HG02943 (cell line): Measurements from ENCODE around the gene GSS.

Experiments used
- ATAC-seq: cut with Tn5 transposase; IDR thresholded peaks from one replicate; pipeline ENCODE4 v1.9.1; 2021; ENCODE audit warnings: mild to moderate bottlenecking, low read depth, moderate library complexity; ENCODE audit not compliant: unreplicated experiment

Gene GSS

GRCh38 chr20:34979366-34980153, 24.0 kb upstream of the GSS start:
- no peak for ATAC-seq

- ATAC-seq, result no peak
Measured at GRCh38 chr20:34978092-34978744, 22.6 kb upstream of the GSS start.

- no peak for ATAC-seq
Measured at GRCh38 chr20:34977365-34978091, 21.9 kb upstream of the GSS start.

GRCh38 chr20:34976286-34976685, 20.7 kb upstream of the GSS start:
- no peak for ATAC-seq

GRCh38 chr20:34974246-34974645, 18.6 kb upstream of the GSS start:
- no peak for ATAC-seq

GRCh38 chr20:34971561-34972235, 16.1 kb upstream of the GSS start:
- no peak for ATAC-seq

- ATAC-seq, result no peak
Measured at GRCh38 chr20:34970846-34971560, 15.4 kb upstream of the GSS start.

- no peak for ATAC-seq
Measured at GRCh38 chr20:34970193-34970840, 14.7 kb upstream of the GSS start.

- ATAC-seq, result no peak
Measured at GRCh38 chr20:34968042-34968775, 12.6 kb upstream of the GSS start.

- no peak for ATAC-seq
Measured at GRCh38 chr20:34967421-34967820, 11.8 kb upstream of the GSS start.

- ATAC-seq, result no peak
Measured at GRCh38 chr20:34965051-34965450, 9.4 kb upstream of the GSS start.

GRCh38 chr20:34964486-34964885, 8.9 kb upstream of the GSS start:
- no peak for ATAC-seq

GRCh38 chr20:34956751-34957472, 1.3 kb upstream of the GSS start:
- no peak for ATAC-seq

GRCh38 chr20:34956041-34956458, 444 bp upstream of the GSS start:
- no peak for ATAC-seq

GRCh38 chr20:34954904-34955230, 739 bp downstream of the GSS start:
- ATAC-seq, result no peak

GRCh38 chr20:34953960-34954359, 1.6 kb downstream of the GSS start:
- ATAC-seq, result no peak

GRCh38 chr20:34952671-34953070, 2.9 kb downstream of the GSS start:
- no peak for ATAC-seq

- ATAC-seq, result no peak
Measured at GRCh38 chr20:34951652-34952051, 4.0 kb downstream of the GSS start.

- no peak for ATAC-seq
Measured at GRCh38 chr20:34951252-34951651, 4.4 kb downstream of the GSS start.
